ENCODE measurements around the gene R3HCC1L. TPM values are rescaled to one million over a fixed set of nuclear protein-coding genes. Genes with fewer than 3 reads are reported as not detected.
A peak's percentile ranks its signal among the peaks of the same experiment; 100 is the strongest.

Gene R3HCC1L
- total RNA-seq, 6 donors from 2014 or later = 13.2 to 24.1 (median 16.3) TPM

GRCh38 chr10:98285416-98285815 is 151.0 kb downstream of the R3HCC1L start:
- TF ChIP-seq POLR2A (IDR thresholded peaks at IDR 0.05) = no peak
- no peak for TF ChIP-seq CTCF (IDR thresholded peaks at IDR 0.05)
- no peak for TF ChIP-seq POLR2AphosphoS5 (IDR thresholded peaks at IDR 0.05)
- no peak for TF ChIP-seq EP300 (IDR thresholded peaks at IDR 0.05)
- no peaks in the 10 kb centered on the region for H3K4me1 ChIP-seq
- peak in 1 of 2 donors; percentile 39 for ATAC-seq (ENCODE audit: low FRiP score in 2 of 2)

GRCh38 chr10:98286419-98286818 is 152.0 kb downstream of the R3HCC1L start:
- DNase-seq (no peak), ATAC-seq (ENCODE audit: low FRiP score in 2 of 2) (no peak)
- Histone ChIP-seq H3K4me3 (no peak overlapping the region), H3K4me1 (no peaks in the 10 kb centered on the region), H3K9me3 (no peaks in the 10 kb centered on the region), H3K36me3 (no peaks in the 10 kb centered on the region), H3K27me3 (no peaks in the 10 kb centered on the region), H3K27ac (no peak overlapping the region)
- 90 to 91% methylated on average over 12 of the region's 12 CpGs for WGBS, 2 donors
- TF ChIP-seq POLR2A (IDR thresholded peaks at IDR 0.05) (no peak), EP300 (IDR thresholded peaks at IDR 0.05) (no peak), POLR2AphosphoS5 (IDR thresholded peaks at IDR 0.05) (no peak), CTCF (IDR thresholded peaks at IDR 0.05) (no peak)

More at GRCh38 chr10:98285416-98285815, 151.0 kb downstream of the R3HCC1L start:
- Histone ChIP-seq H3K9me3 (no peaks in the 10 kb centered on the region), H3K27me3 (no peaks in the 10 kb centered on the region), H3K4me3 (no peak overlapping the region), H3K36me3 (no peaks in the 10 kb centered on the region), H3K27ac (no peak overlapping the region)
- 82% methylated on average over 2 of the region's 2 CpGs; no CpG with 5 or more reads in 1 of the 2 donors for WGBS, 2 donors
- no peak for DNase-seq

- Histone ChIP-seq H3K36me3 (no peaks in the 10 kb centered on the region), H3K9me3 (no peaks in the 10 kb centered on the region), H3K4me3 (no peak overlapping the region), H3K27me3 (no peaks in the 10 kb centered on the region), H3K27ac (no peak overlapping the region), H3K4me1 (no peaks in the 10 kb centered on the region)
- no peak for TF ChIP-seq POLR2A (IDR thresholded peaks at IDR 0.05)
- no peak for TF ChIP-seq CTCF (IDR thresholded peaks at IDR 0.05)
- no peak for TF ChIP-seq EP300 (IDR thresholded peaks at IDR 0.05)
- no peak for TF ChIP-seq POLR2AphosphoS5 (IDR thresholded peaks at IDR 0.05)
- ATAC-seq (ENCODE audit: low FRiP score in 2 of 2) (no peak), DNase-seq (no peak)
- WGBS, 2 donors = 93 to 95% methylated on average over 5 of the region's 5 CpGs
Measured at GRCh38 chr10:98287321-98287720, 152.9 kb downstream of the R3HCC1L start.

- no peak for ATAC-seq (ENCODE audit: low FRiP score in 2 of 2)
- peaks cover 0 to 4% (median 0%) of the 10 kb centered on the region in 4 donors for H3K4me1 ChIP-seq
- TF ChIP-seq POLR2AphosphoS5 (IDR thresholded peaks at IDR 0.05) (no peak), EP300 (IDR thresholded peaks at IDR 0.05) (no peak), CTCF (IDR thresholded peaks at IDR 0.05) (no peak), POLR2A (IDR thresholded peaks at IDR 0.05) (no peak)
- DNase-seq = no peak
- no peak overlapping the region for H3K4me3 ChIP-seq
- no peaks in the 10 kb centered on the region for H3K27me3 ChIP-seq
- WGBS, 2 donors = 90 to 96% methylated on average over 4 to 10 of the region's 10 CpGs
- H3K9me3 ChIP-seq = no peaks in the 10 kb centered on the region
- no peaks in the 10 kb centered on the region for H3K36me3 ChIP-seq
- H3K27ac ChIP-seq = no peak overlapping the region
Measured at GRCh38 chr10:98289802-98290209, 155.3 kb downstream of the R3HCC1L start.

GRCh38 chr10:98292971-98293370 is 158.5 kb downstream of the R3HCC1L start:
- no peak for TF ChIP-seq CTCF (IDR thresholded peaks at IDR 0.05)
- no peak for TF ChIP-seq POLR2A (IDR thresholded peaks at IDR 0.05)
- no peak for TF ChIP-seq POLR2AphosphoS5 (IDR thresholded peaks at IDR 0.05)
- no peak for TF ChIP-seq EP300 (IDR thresholded peaks at IDR 0.05)
- Histone ChIP-seq H3K36me3 (no peaks in the 10 kb centered on the region), H3K27me3 (no peaks in the 10 kb centered on the region), H3K27ac (no peak overlapping the region), H3K4me1 (peaks cover 0 to 5% (median 4%) of the 10 kb centered on the region in 4 donors), H3K4me3 (no peak overlapping the region), H3K9me3 (no peaks in the 10 kb centered on the region)
- 43 to 65% methylated on average over 1 to 4 of the region's 4 CpGs for WGBS, 2 donors
- ATAC-seq (ENCODE audit: low FRiP score in 2 of 2) (no peak), DNase-seq (no peak)
